WI38 (cell line): Measurements from ENCODE around the gene OSTF1.

Experiments used
- H3K4me3 ChIP-seq: 2 replicates; pipeline ENCODE4 v1.5.1; 2011; ENCODE audit warnings: low read depth, mild to moderate bottlenecking, control low read depth, low read length
- TF ChIP-seq, protein P1 (sequence below): IDR thresholded peaks from 2 replicates; pipeline ENCODE4 v1.5.1; 2012; ENCODE audit warnings: low read depth, mild to moderate bottlenecking, control low read depth, low read length

The OSTF1 gene

DNA sequence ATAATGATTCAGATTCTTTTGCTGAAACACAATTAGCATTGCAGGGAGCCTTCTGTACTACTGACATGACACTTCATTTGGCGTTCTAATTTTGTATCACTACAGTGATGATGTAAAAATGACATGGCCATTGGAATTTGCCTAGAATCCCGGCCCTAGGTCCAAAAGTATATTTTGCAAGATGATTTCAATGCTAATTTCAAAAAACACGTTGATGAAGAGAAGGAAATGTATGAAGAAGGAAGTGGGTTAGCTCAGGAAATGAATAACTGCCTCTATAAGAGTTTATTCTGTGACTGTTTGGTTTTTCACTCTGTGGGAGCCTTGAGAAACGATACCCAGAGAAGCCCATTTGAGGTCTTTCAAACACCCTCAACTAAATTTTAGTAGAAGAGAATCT, 59.3 kb downstream of the OSTF1 start:
- TF ChIP-seq, protein P1, sequence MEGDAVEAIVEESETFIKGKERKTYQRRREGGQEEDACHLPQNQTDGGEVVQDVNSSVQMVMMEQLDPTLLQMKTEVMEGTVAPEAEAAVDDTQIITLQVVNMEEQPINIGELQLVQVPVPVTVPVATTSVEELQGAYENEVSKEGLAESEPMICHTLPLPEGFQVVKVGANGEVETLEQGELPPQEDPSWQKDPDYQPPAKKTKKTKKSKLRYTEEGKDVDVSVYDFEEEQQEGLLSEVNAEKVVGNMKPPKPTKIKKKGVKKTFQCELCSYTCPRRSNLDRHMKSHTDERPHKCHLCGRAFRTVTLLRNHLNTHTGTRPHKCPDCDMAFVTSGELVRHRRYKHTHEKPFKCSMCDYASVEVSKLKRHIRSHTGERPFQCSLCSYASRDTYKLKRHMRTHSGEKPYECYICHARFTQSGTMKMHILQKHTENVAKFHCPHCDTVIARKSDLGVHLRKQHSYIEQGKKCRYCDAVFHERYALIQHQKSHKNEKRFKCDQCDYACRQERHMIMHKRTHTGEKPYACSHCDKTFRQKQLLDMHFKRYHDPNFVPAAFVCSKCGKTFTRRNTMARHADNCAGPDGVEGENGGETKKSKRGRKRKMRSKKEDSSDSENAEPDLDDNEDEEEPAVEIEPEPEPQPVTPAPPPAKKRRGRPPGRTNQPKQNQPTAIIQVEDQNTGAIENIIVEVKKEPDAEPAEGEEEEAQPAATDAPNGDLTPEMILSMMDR, result no peak
- no peak overlapping the region for H3K4me3 ChIP-seq

DNA sequence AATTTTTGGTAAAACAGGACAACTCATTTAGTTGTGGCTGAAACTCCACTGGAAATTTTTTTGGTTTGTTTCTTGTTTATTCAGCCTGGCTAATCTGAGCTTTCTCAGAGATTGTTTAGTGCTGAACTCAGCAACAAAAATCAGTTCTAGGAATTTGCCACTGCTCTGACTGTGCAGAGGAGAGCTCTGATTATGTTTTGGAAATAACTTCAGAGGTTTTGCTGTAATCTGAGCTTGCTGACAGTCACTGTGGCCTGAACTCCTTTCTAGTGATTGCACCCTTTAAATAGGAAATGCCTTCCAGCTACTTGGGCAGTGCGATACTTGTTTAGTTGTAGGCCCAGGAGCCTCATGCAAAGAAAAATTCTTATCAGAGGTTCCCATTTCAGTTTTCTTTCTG, 60.2 kb downstream of the OSTF1 start:
- no peak overlapping the region for H3K4me3 ChIP-seq
- TF ChIP-seq, protein P1, result no peak

DNA sequence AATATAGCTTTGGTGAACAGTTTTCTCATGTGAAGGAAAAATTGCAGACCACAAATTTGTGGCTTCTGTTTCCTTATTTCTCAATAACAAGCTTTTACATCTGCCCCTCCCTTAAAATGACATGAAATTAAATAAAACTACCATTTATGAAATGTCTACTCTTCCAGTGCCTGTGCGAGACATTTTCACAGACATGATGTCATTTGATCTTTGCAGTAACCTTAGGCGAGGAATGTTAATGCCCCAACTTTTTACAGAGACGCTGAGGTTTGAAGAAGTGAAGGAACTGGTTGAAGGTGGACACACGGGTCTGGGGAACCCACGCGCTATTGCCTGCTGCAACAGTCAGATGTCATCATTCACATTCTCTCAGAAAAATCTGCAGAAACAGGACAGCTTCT, 61.5 kb downstream of the OSTF1 start:
- H3K4me3 ChIP-seq, result no peak overlapping the region
- TF ChIP-seq, protein P1, result no peak

DNA sequence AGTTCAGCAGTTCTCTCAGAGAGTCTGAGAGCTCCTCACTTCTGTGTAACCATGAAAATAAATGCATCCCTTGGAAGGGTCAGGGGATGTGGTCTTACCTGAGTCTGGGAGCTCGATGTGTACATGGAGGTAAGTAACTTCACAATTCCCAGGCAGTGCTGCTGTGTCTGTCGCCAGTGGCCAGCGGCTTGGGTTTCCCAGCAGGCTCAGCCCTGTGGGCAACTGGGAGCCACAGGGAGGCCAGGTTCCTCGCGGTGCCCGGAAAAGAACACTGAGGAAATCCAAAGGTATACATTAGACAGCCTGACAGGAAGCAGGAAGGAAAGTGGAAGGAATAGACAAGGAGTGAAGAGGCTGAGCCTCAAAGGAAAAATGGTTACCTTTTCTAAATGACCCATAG, 62.2 kb downstream of the OSTF1 start:
- TF ChIP-seq, protein P1, result no peak
- H3K4me3 ChIP-seq, result no peak overlapping the region

DNA sequence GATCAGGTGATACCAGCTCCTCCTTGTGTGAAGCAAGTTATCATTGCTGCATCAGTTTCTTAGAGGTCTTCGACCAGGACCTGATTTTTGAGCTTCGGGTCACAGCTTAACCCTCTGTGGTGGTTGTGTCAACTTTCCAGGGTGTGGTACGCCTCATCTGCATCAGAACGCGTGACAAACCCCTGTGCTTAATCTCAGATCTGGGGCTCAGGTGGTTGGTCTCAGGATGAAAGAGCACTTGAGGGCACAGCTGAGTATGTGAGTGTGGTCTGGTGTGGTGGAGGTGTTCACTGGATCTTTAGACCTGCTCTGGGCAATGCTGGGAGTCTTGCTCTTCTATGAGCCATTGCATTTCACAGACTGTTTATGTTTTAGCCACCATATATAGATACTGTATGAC, 64.1 kb downstream of the OSTF1 start:
- TF ChIP-seq, protein P1, result no peak
- no peak overlapping the region for H3K4me3 ChIP-seq

DNA sequence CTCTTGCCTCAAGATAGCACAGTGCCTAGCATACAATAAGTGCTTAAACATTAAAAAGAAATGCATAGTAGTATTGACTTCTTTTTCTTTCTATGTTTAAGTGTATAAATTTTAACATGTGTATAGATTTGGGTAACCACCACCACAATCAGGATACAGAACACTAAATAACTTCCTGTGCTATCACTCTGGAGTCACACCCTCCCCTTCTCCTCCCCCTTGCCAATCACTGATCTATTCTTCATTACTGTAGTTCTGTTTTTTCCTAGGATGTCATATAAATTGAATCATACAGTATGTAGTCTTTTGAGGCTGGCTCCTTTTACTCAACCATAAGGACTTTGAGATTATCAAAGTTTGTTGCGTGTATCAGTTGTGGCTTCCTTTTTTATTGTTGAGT, 68.5 kb downstream of the OSTF1 start:
- TF ChIP-seq, protein P1, result no peak
- no peak overlapping the region for H3K4me3 ChIP-seq

DNA sequence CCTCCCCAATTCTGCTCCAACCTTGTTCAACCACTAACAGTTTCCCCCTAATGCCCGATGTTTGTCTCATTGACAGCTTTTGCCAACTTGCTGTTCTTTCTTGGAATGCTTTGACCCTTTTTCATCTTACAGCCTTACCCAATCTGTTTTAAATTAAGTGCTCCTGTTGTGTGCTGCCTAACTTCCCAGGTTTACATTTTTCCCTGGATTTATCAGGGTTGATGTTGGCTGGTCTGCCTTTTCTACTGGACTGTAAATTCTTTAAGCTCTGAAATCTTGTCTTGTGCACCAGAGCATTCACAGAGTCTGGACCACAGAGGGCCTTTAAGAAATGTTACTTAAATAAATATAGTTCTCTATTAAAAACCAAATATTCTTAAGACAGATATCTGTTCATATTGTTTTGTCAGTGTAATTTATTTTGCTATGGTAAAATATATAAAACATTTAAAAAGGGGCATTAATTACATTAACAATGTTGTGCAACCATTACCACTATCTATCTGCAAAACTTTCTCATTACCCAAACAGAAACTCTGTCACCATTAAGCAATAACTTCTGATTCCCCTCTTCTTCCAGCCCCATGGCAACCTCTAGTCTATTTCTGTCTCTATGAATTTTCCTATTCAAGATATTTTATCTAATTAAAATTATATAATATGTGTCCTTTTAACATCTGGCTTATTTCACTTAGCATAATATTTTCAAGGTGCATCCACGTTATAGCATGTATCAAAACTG, 73.0 kb downstream of the OSTF1 start:
- TF ChIP-seq, protein P1, result no peak
- H3K4me3 ChIP-seq, result no peak overlapping the region
